NCI-H1436 treated with DMSO at 0.1 percent for 48 hours (cell line): ENCODE data around the gene SLC25A23.
"Not testable (repeated sequence)": the region's sequence is repeated elsewhere in the genome, so short reads cannot be mapped to it uniquely, and the experiment has no call there.

Experiments
- DNase-seq: peaks from one replicate; lab custom pipeline; 2025; lab: John Stamatoyannopoulos, UW

Gene SLC25A23

DNA sequence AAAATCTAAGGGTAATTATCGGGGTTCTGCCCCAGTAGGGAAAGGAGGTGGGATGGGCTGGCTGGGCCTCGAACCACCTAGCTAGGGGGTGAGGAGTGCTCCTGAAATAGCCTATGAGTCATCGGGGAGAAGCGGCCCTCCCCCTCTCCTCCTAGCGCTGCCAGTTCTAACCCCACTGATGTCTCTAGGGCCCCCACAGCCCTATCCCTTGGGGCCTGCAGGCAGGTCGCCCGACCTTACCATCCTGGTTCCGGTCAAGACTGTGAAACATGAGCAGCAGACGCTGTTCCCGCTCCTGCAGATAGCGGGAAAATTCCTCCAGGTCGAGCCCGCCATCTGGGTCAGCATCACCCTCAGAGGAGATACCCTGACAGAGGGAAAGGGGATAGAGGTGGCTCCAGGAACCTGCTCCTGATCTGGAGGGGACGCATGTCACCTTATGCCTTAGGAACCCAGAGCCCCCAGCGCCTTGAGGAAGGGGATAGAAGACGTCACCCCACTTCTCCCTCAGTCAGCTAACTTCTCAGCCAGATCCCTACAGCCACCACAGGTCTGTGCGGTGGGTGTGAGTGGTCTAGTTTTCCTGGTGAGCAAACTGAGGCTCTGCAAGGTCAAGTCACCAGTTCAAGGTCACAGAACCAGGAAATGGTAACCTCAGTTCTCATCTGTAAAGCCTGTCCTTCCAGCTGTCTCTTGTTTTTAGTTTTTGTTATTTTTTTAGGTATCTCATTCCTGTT is 1.5 kb downstream of the SLC25A23 start:
- DNase-seq: no peak

DNA sequence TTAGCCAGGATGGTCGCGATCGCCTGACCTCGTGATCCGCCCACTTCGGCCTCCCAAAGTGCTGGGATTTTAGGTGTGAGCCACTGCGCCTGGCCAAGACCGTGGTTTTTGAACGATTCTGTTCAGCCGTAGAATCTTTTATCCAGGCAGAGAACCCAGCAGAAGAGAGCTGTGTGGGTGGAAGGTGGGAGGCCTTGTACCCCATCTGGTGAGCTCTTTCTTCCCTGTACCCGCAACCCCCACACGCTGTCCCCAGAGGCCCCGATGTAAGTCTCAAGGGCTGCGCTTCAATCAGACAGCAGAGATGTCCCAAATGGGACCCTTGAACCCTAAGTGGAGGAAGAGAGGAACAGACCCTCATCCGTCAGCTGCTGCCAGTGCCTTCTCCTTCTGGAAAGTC is 3.7 kb downstream of the SLC25A23 start:
- DNase-seq: no peak

DNA sequence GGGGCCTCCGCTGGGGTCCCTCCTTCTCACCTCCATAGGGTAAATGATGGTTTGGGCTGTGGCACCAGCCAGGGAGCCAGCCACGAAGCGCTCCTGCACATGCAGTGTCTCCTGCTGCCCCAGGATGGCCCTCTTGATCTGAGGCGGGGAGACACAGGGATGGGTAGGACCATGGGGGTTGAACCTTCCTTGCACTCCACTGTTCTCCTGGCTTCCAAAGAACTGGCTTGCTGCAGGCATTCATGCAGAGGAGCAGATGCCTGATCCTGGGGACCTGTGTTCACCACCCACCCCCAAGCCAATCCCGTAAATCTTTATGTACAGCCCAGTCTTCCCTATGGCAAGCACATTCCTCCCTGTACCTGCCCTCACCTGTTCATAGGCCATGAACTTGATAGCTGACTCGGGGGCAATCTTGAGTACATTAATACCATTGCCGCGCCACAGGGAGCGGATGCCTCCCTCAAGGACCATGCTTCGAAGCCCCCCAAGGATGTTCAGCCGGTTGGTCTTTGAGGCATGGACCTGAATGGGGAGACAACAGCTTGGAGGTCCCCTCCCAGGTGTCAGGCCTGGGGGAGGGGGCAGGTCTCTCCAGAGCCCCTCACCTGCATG is 5.5 kb downstream of the SLC25A23 start:
- DNase-seq: no peak

DNA sequence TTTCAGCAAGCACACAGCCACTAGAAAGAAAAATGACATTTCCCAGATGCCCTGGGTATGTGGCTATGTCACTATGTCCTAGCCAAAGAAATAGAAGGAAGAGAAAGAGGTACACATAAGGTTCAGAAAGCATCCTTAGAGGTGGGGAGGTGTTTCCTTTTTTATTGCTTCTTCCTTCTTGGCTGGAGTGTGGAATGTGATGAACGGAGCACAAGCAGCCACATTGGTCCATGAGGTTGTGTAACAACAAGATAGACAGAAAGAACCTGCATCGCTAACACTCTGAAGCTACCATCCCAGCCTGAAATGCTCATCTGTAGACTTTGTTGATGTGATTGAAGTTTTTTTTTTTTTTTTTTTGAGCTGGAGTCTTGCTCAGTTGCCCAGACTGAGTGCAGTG is 6.7 kb downstream of the SLC25A23 start:
- DNase-seq: no peak

DNA sequence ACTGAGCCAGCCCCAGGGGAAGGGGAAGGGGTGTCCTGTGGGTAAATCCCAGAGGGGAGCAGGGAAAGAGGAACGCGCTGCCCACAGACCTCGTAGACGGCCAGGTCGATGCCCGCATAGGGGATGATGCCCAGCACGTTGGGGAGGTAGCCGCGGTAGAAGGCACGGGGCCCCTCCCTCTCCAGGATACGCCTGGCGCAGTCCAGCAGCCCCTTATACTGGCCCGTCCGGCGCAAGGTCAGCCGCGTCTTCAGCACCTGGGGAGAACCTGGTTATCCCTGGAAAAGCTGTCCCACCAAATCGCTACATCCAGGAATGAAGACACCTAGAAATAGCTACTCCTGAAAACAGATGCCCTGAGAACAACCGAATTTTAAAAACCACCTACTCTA is 7.4 kb downstream of the SLC25A23 start:
- no peak for DNase-seq

DNA sequence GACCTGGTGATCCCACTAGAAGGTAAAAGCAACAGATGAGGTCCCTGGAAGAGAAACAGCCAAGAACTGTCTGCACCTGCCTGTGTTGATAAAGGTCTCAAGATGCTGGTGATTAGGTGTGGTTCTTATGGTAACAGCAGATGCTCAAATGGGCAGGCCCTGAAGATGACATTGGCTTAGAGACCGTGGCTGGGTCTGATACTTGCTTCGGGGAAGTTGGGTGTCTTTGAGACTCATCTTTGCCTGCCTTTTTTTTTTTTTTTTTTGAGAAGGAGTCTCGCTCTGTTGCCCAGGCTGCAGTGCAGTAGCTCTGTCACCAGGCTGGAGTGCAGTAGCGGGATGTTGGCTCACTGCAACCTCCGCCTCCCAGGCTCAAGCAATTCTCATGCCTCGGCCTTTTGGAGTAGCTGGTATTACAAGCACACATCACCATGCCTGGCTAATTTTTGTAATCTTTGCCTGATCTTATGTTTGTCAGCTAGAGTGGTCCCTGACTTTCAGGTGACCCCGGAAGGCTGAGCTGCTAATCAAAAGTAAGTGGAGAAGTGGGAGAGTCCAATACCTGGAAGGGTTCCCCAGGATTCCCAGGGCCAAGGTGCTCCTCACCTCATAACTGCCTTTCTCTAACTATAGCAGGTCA is 7.9 kb downstream of the SLC25A23 start:
- DNase-seq: no peak

DNA sequence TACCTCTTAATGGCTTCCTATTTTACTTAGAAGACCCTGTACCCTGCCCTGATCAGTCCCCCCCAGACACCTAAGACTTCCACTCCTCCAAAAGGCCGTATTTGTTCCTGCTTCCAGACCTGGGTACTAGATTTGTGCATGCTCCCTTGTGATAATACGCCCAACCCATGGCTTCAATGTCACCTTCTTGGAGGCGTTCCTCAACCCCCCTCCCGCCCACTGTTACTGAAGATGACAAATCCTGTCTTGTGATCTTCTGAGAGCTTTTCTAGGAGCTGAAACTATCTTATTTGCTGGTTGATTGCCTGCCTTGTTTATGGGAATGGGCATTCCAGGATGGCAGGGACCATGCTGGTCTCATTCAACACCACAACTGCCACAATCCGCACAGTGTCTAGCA is 9.4 kb downstream of the SLC25A23 start:
- DNase-seq: no peak

DNA sequence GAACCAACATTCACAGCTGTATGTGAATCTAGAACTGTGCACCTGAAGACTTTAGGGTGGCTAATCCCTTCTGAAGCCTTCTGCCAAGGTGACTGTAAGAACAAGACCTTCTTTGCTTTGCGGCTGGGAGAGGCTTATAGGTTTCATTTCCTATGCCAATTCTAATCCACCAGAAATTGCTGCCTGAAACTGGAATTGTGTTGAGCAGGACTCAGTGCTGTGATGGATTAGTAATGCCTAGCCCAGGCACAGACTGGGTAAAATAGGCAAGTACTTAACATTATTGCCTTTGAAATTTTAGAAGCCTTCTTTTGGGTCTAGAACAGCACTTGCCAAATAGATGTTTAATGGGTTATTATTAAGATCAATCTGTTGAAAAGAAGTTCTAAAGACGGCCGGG is 11.5 kb downstream of the SLC25A23 start:
- no peak for DNase-seq

DNA sequence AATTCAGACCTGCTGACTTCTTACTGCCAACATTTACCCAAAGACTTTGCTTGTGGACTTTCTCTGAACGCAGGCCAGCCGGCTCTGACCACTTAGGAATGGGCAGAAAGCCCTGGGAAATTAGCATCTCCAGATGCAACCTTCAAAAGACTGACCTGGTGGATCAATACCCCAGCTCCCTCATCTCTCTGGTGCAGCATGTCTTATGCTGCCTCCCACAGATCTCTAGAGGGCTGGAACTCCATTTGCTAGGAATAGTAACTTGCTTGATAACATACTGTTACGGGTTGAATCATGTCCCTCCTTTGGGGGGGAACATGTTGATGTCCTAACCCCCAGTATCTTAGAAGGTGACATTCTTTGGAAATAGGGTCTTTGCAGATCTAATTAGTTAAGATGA is 13.1 kb downstream of the SLC25A23 start:
- DNase-seq: no peak

DNA sequence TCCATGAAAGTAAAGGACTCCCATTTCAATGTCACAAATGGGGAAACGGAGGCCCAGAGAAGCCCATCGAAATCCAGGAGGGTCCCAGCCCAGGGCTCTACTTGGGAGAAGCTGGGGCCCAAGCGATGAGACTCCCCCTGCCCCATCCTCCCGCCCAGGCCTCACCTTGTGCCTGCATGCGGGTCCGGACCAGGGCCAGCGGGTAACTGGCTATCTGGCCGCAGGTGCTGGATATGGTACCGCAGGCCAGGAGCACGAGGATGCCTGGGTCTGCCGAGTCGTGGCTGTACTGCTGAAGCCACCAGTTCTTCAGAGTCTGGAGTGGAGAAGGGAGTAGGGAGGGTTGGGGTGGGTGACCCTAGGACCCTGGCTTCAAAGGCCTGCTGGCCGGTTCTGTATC is 15.6 kb downstream of the SLC25A23 start:
- no peak for DNase-seq

DNA sequence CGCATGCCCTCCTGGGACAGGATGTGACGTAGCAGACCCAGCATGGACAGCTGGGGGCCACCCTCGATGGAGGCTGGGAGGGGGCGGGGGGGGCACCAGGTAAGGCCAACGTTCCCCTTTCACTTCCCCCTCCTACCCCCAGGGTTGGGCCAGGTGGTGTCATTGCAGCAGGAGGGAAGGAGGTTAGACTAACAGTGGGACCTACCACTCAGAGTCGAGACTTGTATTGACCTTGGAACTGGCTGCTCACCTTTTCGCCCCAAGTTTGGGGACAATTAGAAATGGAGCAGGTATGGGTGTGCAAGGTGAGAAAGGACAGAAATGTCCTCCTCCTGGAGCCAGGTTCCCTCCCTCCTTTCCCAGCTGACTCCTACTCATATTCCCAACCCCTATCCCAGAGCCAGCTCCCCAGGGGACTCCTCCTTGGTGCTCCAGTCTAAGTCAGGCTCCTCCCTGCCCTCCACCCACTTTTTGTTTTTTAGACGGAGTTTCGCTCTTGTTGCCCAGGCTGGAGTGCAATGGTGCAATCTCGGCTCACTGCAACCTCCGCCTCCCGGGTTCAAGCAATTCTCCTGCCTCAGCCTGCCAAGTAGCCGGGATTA is 17.4 kb downstream of the SLC25A23 start:
- DNase-seq: no peak

DNA sequence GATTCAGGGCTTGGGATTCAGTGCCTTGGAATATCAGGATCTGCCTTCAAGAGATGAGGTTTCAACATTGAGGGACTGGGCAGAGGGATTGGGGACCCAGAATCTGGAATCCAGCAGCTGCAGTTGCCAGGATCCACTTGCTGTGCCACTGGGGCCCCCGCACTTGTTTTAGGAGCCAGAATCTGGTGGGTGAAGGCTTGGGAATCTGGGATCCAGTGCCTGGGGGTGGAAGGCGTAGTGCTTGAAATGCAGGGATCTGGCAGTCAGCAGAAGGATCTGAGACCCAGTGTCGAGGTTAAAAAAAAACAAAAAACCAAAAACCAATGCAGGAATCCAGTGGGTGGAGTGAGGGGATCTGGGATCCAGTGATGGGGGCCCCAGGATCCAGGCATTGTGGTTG is 18.7 kb downstream of the SLC25A23 start:
- no peak for DNase-seq

DNA sequence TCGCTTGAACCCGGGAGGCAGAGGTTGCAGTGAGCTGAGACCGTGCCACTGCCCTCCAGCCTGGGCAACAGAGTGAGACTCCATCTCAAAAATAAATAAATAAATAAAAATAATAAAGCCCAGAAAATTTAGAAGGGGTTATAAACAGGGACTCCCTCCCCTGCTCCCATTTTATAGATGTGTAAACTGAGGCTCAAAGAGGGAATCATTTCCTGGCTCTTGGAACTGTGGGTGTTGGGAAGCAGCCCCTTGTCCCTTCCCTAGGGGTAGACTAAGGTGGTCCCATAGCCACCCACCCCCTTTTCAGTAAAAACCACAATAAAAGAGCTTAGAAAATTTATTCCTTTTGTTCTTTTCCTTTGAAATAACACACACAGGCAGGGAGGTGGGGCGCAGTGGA is 19.8 kb downstream of the SLC25A23 start:
- DNase-seq: no peak

DNA sequence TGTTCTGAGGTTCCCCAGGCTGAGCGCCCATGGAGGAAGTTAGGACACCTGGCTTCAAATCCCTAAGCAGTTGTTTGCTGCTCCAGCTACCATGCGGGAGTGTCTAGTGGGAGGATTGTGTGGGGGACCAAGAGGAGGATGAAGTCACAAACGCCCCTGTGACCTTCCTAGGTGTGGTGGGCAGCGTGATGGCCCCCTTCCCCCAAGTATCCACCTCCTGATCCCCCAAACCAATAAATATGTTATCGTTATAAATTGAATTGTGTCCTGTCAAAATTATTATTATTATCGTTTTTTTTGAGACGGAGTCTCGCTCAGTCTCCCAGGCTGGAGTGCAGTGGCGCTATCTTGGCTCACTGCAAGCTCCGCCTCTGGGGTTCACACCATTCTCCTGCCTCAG is 25.9 kb downstream of the SLC25A23 start, which contains the start of gene SLC25A41:
Gene SLC25A41, minus strand, starts transcription at position 101 of the 400 bp plus-strand sequence. Its CDS starts 70 bp downstream, at position 31.
- DNase-seq: no peak

DNA sequence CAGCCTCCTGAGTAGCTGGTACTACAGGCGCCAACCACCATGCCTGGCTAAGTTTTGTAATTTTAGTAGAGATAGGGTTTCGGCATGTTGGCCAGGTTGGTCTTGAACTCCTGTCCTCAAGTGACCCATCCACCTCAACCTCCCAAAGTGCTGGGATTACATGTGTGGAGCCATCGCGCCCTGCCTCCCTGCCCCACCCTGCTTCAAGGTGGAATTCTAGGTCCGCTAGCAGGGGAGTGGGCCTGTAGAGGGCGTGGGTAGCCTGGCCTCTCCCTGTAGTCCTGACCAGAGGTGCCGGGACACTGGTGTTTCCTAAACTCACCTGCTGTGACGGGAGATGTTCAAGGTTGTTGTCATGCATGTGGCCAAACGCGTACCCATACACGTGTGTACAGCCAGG is 26.4 kb downstream of the SLC25A23 start:
- no peak for DNase-seq

DNA sequence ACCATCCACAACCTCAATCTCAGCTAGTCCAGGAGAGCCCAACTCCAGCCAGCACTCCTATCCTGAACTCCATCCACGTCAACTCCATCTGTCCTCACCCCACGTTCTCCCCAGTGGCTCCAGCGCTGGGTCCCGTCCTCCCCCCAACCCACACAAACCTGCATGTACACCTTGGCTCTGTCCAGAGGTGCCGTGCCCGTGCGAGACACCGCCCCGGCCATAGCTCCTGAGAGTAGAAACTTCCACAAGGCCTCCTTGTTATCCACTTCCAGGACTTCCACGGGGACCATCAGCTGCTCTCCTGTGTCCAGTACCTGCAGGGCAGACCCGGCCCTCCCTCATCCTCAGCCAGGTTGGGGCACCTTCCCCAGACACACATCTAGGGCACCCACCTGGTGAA is 27.7 kb downstream of the SLC25A23 start:
- DNase-seq: no peak

DNA sequence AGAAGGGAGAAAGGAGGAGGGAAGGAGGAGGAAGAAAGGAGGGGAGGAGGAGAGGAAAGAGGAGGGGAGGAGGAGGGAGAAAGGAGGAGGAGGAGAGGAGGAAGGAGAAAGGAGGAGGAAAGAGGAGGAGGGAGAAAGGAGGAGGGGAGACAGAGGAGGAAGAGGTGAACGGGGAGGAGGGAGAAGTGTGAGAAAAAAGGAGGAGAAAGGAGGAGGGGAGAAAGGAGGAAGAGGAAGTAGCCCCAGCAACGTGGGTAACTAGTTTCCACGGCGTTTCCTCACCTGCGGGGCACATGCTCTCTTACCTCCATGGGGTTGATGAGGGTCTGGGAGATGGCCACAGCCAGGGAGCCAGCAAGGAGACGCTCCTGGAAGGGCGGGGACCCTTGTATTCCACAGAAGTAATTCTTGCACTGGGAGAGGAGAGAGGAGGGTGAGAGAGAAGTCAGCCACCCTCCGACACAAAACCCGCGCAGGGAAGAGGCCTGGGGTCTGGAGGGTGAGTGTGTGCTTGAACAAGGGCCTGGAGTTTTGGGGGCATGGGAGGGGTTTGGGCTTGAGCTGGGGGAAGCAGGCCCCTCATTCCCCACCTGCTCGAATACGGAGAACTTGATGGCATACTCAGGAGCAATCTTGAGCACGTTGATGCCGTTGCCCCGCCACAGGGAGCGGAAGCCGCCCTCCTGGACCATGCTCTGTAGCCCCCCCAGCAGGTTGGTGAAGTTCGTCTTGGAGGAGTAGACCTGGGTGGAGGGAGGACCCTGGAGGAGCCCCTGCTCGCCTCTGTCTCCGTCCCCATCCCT is 30.0 kb downstream of the SLC25A23 start:
- DNase-seq: no peak

DNA sequence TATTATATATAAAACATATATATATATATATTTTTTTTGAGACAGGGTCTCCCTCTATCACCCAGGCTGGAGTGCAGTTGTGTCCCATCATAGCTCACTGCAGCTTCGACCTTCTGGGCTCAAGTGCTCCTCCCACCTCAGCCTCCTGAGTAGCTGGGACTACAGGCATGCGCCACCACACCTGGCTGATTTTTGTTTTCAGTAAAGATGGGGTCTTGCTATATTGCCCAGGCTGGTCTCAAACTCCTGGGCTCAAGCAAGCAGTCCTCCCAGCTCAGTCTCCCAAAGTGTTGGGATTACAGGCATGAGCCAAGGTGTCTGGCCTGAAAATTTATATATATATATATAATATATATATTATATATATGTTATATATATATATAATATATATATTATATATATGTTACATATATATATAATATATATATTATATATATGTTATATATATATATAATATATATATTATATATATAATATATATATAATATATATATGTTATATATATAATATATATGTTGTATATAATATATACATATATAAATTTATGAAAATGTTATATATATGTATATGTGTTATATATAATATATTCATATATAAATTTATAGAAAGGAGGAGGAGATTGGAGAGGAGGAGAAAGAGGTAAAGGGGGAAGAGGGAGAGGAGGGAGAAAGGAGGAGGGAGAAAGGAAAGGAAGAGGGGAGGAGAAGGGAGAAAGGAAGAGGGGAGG is 30.7 kb downstream of the SLC25A23 start:
- DNase-seq: not testable (repeated sequence)

DNA sequence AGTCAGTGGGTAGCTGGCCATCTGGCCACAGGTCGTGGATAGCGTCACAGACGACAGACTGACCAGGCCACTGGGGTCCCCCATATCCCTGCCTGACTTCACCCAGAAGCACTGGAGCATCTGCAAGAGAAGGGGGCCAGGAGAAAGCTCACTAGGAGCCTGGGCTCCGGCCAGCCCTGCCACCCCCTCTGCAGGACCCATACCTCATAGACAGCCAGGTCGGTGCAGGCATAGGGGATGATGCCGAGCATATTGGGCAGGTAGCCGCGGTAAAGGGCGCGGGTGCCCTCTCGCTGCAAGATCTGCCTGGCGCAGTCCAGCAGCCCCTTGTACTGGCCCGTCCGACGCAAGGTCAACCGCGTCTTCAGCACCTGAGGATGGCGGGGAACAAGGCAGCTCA is 32.5 kb downstream of the SLC25A23 start:
- DNase-seq: no peak

DNA sequence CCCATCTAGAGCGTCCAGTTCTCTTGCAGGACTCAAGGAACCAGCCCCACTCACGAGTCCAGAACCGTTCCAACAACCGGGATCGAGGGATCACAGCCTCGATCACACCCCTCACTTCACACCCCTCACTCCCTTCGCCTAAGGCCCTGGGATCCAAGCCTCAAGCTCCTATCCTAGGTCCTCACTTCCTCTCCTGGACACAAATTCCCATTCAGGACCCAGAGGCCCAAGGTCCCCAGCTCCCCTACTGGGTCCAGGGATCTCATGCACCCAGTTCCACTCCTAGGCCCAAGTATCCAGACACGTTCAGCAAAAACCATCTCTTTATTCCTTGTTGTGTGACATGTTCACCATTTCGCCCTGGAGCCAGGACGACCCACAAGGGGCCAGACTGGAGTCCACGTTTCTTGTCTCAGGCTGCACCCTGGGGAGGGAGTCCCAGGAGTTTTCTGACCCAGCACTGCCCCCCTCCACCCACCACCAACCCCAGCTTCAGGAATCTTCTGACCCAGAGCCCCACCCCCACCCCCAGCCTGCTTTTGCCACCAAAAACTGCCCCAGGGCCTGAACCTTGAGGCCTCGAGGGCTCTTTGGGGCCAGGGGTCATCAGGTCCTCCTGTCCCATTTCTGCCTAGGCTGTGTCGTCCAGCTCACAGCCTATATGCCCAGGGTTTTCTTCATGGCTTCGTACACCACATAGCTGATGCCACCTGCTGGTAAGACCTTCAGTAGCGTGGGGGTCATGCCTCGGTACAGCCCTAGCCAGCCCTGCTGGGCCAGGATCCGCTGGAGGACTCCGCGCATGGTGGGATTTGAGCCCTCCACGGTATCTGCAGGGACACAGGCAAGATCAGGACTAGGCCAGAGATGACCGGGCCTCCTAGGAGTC is 33.6 kb downstream of the SLC25A23 start:
- DNase-seq: no peak
